HFF-Myc (cell line): ENCODE data around the gene EARS2.

Experiments used
- DNase-seq: peaks from one replicate; pipeline ENCODE4 v3.0.0-alpha.2; 2011; ENCODE audit warnings: low read depth; ENCODE audit errors: extremely low read depth
- H3K4me3 ChIP-seq: replicated peaks from 2 replicates; pipeline ENCODE4 v1.5.1; 2011; ENCODE audit warnings: low read depth, mild to moderate bottlenecking, control low read depth, low read length
- CTCF ChIP-seq: IDR thresholded peaks from 2 replicates; pipeline ENCODE4 v1.5.1; 2012; ENCODE audit warnings: mild to moderate bottlenecking, low read depth, low read length, control low read depth; ENCODE audit errors: missing control alignments

The EARS2 gene

GRCh38 chr16:23476289-23476688 lies 80.9 kb downstream of the EARS2 start:
- no peak overlapping the region for H3K4me3 ChIP-seq
- no peak for DNase-seq
- TF ChIP-seq CTCF, result no peak
